ENCODE measurements around the gene UBQLN3.

Gene UBQLN3

GRCh38 chr11:5509803-5510202 lies at the start of gene UBQLN3:
Gene UBQLN3, minus strand, starts transcription at chr11:5509957. Its CDS starts 399 bp downstream, at chr11:5509558.
- DNase-seq (ENCODE audit: low spot score), result no peak

- DNase-seq (ENCODE audit: low spot score), result no peak
Measured at GRCh38 chr11:5557751-5558150, 48.0 kb upstream of the UBQLN3 start.

- no peak for DNase-seq (ENCODE audit: low spot score)
Measured at GRCh38 chr11:5556596-5557188, 46.9 kb upstream of the UBQLN3 start.

- no peak for DNase-seq (ENCODE audit: low spot score)
Measured at GRCh38 chr11:5553343-5553742, 43.6 kb upstream of the UBQLN3 start.

- no peak for DNase-seq (ENCODE audit: low spot score)
Measured at GRCh38 chr11:5550440-5551095, 40.8 kb upstream of the UBQLN3 start.

- DNase-seq (ENCODE audit: low spot score), result no peak
Measured at GRCh38 chr11:5548440-5548839, 38.7 kb upstream of the UBQLN3 start, which contains the start of gene OR52H1. Gene OR52H1, minus strand, starts transcription at chr11:5548540. Its CDS starts 3,035 bp downstream, at chr11:5545505.

GRCh38 chr11:5547982-5548381 lies 38.2 kb upstream of the UBQLN3 start:
- DNase-seq (ENCODE audit: low spot score), result no peak

GRCh38 chr11:5546457-5546856 lies 36.7 kb upstream of the UBQLN3 start:
- no peak for DNase-seq (ENCODE audit: low spot score)

GRCh38 chr11:5541427-5541826 lies 31.7 kb upstream of the UBQLN3 start:
- no peak for DNase-seq (ENCODE audit: low spot score)

- DNase-seq (ENCODE audit: low spot score), result no peak
Measured at GRCh38 chr11:5536482-5536881, 26.7 kb upstream of the UBQLN3 start.

- DNase-seq (ENCODE audit: low spot score), result no peak
Measured at GRCh38 chr11:5534046-5534445, 24.3 kb upstream of the UBQLN3 start.

- DNase-seq (ENCODE audit: low spot score), result no peak
Measured at GRCh38 chr11:5531053-5531831, 21.5 kb upstream of the UBQLN3 start.

- no peak for DNase-seq (ENCODE audit: low spot score)
Measured at GRCh38 chr11:5528495-5528894, 18.7 kb upstream of the UBQLN3 start.

- DNase-seq (ENCODE audit: low spot score), result no peak
Measured at GRCh38 chr11:5527716-5528115, 18.0 kb upstream of the UBQLN3 start.

- no peak for DNase-seq (ENCODE audit: low spot score)
Measured at GRCh38 chr11:5524756-5525155, 15.0 kb upstream of the UBQLN3 start.

- no peak for DNase-seq (ENCODE audit: low spot score)
Measured at GRCh38 chr11:5522308-5522707, 12.6 kb upstream of the UBQLN3 start.

- no peak for DNase-seq (ENCODE audit: low spot score)
Measured at GRCh38 chr11:5521540-5521939, 11.8 kb upstream of the UBQLN3 start.

- DNase-seq (ENCODE audit: low spot score), result no peak
Measured at GRCh38 chr11:5516599-5516998, 6.8 kb upstream of the UBQLN3 start, which contains the start of gene UBQLNL. Gene UBQLNL, minus strand, starts transcription at chr11:5516699. Its CDS starts 258 bp downstream, at chr11:5516441.

GRCh38 chr11:5514841-5515240 lies 5.1 kb upstream of the UBQLN3 start:
- DNase-seq (ENCODE audit: low spot score), result no peak

GRCh38 chr11:5508605-5509004 lies 1.2 kb downstream of the UBQLN3 start:
- no peak for DNase-seq (ENCODE audit: low spot score)

- no peak for DNase-seq (ENCODE audit: low spot score)
Measured at GRCh38 chr11:5507933-5508305, 1.8 kb downstream of the UBQLN3 start.

- DNase-seq (ENCODE audit: low spot score), result no peak
Measured at GRCh38 chr11:5507177-5507932, 2.4 kb downstream of the UBQLN3 start.
